HG03575 (cell line): Measurements from ENCODE around the gene MAPKAP1.

ENCODE experiments used
- ATAC-seq: cut with Tn5 transposase; IDR thresholded peaks from one replicate; pipeline ENCODE4 v1.9.1; 2021; ENCODE audit not compliant: unreplicated experiment, insufficient number of reproducible peaks, low FRiP score; ENCODE audit errors: extremely low read depth

Gene MAPKAP1

GRCh38 chr9:125460883-125461635 lies 245.9 kb downstream of the MAPKAP1 start:
- no peak for ATAC-seq

DNA sequence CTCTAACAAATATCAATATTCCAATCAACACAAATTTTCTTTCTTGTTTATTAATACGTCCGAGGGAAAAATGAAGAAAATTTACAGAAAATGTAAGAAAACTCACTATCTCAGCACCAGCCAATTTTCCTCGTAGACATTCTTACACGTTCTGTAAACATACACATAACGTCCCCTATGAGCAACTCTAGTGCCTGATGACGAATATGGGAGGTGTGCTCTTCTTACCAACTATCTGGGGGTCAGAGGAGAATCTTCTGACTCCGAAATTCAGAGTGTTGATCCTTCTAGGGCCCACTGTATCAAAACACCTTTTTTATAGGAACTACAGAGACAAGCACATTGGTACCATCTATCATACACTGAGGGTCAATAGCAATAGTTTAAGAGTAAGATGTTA lies 246.7 kb downstream of the MAPKAP1 start:
- no peak for ATAC-seq

DNA sequence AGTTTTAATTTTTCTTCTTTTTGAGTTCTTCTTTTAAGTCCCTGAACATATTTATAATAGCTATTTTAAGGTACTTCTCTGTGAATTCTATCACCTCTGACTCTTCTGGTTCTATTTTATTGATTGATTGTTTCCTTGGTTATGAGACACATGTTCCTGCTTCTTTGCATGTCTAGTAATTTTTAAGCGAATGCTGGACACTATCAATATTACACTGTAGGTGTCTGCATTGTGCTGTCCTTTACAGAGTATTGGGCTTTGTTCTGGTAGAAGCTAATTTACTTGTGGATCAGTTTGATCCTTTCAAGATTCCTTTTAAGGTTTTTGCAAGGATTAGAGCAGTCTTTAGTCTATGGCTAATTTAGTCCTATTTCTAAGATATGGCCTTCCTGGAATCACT lies 249.7 kb downstream of the MAPKAP1 start:
- no peak for ATAC-seq

GRCh38 chr9:125455876-125456275 lies 251.1 kb downstream of the MAPKAP1 start:
- no peak for ATAC-seq

- no peak for ATAC-seq
These were observed 251.9 kb downstream of the MAPKAP1 start for GRCh38 chr9:125455132-125455531.

DNA sequence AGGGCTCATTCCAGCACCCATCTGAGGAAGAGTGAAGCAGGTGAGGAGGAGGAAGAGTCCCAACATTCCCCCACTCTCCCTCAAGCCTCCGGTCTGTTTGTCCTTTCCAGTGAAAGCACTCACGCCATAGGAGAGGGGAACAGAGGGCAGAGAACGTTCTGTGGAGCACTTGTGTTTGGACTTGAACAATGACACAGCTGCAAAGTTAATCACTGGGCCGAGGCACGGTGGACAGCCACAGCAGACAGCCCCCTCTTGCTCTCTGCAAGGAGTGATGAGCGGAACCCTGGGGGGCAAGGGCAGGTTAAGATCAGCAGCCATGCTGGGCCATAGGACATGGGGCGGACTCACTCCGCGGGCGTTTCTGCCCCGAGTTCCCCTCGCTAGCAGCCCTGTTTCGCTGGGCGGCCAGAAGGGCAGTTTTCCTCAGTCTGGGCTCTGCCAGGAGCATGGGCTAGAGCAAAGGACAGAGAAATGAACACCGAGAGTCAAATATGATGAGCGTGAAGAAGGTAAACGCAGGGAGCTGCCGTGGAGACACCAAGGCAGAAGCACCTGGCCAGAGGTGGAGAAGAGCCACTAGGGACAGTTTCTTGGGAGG lies 259.7 kb downstream of the MAPKAP1 start:
- no peak for ATAC-seq

- peak; percentile 73 for ATAC-seq
These were observed 260.4 kb downstream of the MAPKAP1 start for GRCh38 chr9:125446561-125447094.

- ATAC-seq, result no peak
These were observed 262.0 kb downstream of the MAPKAP1 start for GRCh38 chr9:125444956-125445506.

DNA sequence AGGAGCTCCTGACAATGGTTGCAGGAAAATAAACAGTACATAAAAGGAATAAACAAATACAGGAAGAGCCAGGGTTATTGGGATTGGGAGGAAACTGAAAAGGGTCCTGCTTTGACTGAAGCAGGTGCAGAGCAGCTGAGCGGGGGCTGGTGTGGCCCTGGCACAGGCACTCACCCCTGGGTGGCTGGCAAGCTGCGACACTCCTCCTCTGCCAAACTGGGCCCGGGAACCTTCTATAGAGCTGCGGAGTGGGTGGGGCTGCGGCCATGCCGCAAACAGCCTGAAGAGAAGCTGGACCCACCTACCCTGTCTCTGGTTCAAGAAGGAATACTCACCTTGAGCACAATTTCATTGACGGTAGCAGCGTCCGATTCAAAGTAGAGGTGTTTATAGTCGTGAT lies 262.8 kb downstream of the MAPKAP1 start:
- ATAC-seq, result no peak

GRCh38 chr9:125443367-125443766 lies 263.6 kb downstream of the MAPKAP1 start:
- ATAC-seq, result no peak

- no peak for ATAC-seq
These were observed 264.6 kb downstream of the MAPKAP1 start for GRCh38 chr9:125442452-125442851.

DNA sequence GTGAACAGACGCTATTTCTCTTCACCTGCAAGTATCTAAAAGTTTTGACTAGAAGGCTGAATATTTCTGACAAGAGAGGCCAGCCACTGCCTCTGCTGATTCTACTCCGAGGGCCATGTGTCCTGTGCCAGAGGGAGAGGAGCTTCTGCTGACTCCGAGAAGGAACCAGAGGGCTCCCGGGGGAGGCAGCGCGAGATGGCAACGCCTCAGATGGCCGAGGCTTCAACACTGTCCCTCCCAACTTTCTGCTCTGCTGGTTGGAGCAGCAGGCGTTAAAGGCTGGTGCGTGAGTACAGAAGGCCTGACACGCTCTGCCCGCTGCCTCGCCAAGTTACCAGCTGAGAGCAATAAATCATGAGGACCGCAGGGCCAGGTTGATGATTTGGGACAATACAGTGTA lies 266.6 kb downstream of the MAPKAP1 start:
- ATAC-seq, result no peak

DNA sequence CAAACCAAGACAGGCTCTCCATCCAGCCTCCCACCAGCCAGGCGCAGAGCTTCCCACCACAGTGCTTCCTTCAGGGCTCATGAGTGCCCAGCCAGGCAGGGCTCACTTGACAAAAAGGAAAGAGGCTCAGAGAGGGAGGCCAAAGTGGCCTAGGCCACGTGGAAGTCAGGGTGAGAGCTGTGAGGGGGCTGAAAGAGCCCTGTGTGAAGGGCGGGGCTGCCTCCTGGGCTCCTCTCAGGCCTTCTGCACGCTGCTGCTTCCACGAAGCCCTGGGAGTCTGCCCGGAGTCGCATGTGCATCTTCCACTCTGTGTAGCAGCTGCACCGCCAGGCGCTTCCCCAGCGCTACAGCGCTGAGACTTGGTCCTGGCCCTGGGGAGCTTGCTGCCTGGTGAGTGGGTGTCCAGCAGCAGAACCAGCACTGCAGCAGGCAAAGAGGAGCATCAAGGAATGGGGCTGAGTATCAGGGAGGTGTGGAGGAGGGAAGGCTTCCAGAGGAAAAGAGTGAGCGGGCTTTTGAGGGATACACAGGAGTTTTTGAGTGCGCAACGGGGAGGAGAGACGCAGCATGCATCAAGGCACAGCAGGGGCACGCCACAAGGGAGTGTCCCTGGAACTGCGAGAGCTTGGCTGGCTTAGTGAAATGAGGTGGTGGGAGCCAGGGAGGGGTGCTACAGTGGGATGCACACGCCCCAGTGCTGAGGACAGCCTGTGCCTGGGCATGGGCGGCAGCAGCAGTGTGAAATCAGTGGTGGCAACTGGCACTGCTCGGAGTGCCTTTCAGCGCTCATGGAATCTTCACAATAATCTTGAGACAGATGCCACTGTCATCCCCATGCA lies 267.4 kb downstream of the MAPKAP1 start:
- ATAC-seq, result no peak

DNA sequence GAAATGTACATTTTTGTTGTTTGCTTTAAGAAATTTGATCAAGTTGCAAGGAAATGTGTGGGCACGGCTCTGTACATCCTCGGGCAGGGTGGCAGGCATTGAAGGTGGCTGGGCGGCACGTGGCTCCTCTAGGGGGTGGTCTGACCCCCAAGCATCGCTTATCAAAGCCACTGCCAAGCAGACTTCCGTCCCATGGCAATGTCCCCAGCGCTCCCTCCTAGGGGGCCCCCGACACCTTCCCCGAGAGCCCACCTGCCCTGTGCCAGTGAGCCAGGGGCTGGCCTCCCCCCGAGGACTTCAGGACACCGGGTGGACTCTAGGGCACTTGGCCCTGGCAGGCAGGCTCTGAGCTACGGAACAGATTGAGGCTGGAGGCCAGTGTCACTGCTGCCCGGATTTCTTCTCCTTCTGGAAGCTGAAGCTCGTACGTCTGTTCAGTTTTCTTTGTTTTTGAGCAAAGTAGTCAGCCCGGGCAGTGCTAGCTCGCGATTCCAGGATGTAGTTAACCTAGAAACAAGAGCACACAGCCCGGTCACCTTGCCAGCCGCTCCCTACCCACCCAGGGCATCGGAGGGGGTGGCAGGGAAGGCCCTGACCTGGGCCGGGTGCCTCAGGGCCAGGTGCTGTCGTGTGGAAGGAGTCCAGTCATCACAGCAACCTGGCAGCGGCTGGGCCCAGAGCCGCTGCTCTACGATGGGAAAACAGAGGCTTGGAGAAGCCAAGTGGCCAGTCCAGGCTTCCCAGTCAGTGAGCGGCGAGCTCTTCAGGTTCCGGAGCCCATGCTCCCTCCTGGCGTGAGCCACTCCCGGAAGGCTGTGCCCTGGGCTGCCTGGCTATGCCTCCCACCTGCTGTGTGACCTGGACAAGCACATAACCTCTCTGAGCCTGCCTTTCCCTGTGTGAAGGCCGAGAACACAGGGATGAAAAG lies 268.2 kb downstream of the MAPKAP1 start:
- ATAC-seq, result no peak

DNA sequence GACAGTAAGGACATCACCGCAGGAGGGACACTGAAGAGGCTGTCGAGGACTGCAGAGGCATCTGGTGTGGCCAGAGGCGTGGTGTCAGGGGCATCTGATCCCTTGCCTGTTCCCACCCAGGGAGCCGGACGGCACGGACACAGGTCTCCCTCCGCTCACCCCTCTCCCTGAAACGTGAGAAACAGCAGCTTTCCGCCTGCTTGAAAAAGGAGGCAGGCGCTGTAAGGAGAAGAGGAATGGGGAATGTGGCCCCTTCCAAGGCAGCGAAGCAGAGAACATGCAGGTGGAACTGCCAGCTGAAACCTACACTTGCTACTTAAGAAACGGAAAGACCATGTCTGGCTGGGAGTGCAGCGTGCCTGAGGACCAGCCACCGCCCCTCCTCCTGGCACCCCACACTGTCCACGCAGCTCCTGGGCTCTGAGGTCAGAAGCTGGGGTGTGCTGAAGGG lies 269.2 kb downstream of the MAPKAP1 start:
- ATAC-seq, result no peak

GRCh38 chr9:125436613-125437443 lies 270.2 kb downstream of the MAPKAP1 start:
- ATAC-seq, result no peak

DNA sequence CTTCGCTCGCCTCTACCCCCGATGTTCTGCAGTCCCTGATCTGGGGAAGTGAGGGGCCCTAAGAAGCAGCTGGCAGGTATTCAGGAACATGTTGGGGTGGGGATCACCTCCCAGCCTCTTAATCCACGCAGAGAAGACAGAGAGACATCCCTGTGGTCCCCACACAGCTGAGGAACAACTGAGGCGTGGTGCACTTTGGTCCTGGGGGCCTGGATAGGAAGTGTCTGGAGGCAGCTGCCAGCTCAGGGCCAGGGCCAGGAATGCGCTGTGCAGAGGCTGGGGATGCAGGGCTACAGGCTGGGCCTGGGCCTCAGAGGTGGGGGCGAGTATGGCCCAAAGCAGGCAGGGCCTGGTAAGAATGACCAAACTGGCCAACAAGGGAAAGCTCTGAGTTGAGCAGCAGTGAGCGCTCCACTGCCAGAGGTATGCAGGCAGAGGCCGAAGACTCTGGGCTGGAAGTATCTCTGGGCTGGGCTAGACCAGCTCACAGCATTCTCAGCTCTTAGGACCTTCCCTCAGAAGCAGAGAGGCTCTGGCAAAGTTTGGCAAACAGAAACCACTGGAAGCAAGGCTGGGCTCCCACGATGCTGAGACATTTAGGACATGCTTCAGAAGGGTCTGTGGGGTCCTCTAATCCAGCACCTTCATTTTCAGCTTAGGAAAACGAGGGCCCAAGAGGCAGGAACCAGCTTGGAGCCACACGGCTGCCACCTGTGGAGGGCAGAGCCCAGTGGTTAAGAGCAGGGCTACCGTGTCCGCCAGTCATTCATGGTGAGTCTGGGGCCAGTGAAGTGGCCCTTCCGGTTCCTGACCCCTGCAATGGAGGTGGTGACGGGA lies 271.0 kb downstream of the MAPKAP1 start:
- ATAC-seq, result no peak
